Activated CD8-positive, alpha-beta memory T cell treated with anti-CD3 and anti-CD28 coated beads for 1 hour (primary cell): ENCODE results near the gene NINJ1.
"Not testable (repeated sequence)": the region's sequence is repeated elsewhere in the genome, so short reads cannot be mapped to it uniquely, and the experiment has no call there.

Experiments used
- DNase-seq, 2 donors: peaks; one replicate each; pipeline ENCODE4 v3.0.0-alpha.2; 2020; ENCODE audit warnings: low read depth in 1 of 2; ENCODE audit errors: extremely low read depth in 1 of 2

Gene NINJ1

GRCh38 chr9:93107151-93107824 is 26.8 kb downstream of the NINJ1 start:
- DNase-seq = no peak

GRCh38 chr9:93105620-93106019 is 28.4 kb downstream of the NINJ1 start:
- no peak for DNase-seq

- not testable (repeated sequence) for DNase-seq
Measured at GRCh38 chr9:93101086-93101485, 33.0 kb downstream of the NINJ1 start.

GRCh38 chr9:93100276-93100636 is 33.8 kb downstream of the NINJ1 start:
- no peak for DNase-seq

- DNase-seq = no peak
Measured at GRCh38 chr9:93099551-93100275, 34.3 kb downstream of the NINJ1 start.

GRCh38 chr9:93098236-93098946 is 35.7 kb downstream of the NINJ1 start:
- DNase-seq = peak; percentile 42 to 47

GRCh38 chr9:93097511-93098201 is 36.4 kb downstream of the NINJ1 start:
- no peak for DNase-seq

GRCh38 chr9:93096811-93097382 is 37.2 kb downstream of the NINJ1 start:
- DNase-seq = no peak

- DNase-seq = no peak
Measured at GRCh38 chr9:93096131-93096802, 37.8 kb downstream of the NINJ1 start, which contains the start of gene CARD19. CARD19 (plus strand) TSS chr9:93096217; CDS start chr9:93096346, 129 bp downstream.

- DNase-seq = peak; percentile 100
Measured at GRCh38 chr9:93095205-93096130, 38.6 kb downstream of the NINJ1 start.

- DNase-seq = no peak
Measured at GRCh38 chr9:93094658-93095204, 39.3 kb downstream of the NINJ1 start.

GRCh38 chr9:93093877-93094657 is 40.0 kb downstream of the NINJ1 start:
- no peak for DNase-seq

- no peak for DNase-seq
Measured at GRCh38 chr9:93093127-93093876, 40.7 kb downstream of the NINJ1 start.

- no peak for DNase-seq
Measured at GRCh38 chr9:93092251-93092991, 41.6 kb downstream of the NINJ1 start.

GRCh38 chr9:93091453-93092081 is 42.5 kb downstream of the NINJ1 start:
- DNase-seq = no peak

- no peak for DNase-seq
Measured at GRCh38 chr9:93091056-93091452, 43.0 kb downstream of the NINJ1 start.
